LNCaP clone FGC (cell line): ENCODE data around the gene EMID1.

Source experiments
- DNase-seq: peaks from one replicate; pipeline ENCODE4 v3.0.0-alpha.2; 2011; ENCODE audit warnings: low read depth
- H3K4me3 ChIP-seq: 2 replicates; pipeline ENCODE4 v1.5.1; 2011; ENCODE audit warnings: mild to moderate bottlenecking, low read depth, low read length, control low read depth
- TF ChIP-seq, protein P1 (sequence below): IDR thresholded peaks from 2 replicates; pipeline ENCODE4 v1.5.1; 2012; ENCODE audit warnings: mild to moderate bottlenecking; ENCODE audit not compliant: control insufficient read depth, insufficient read depth; ENCODE audit errors: extremely low read depth

The EMID1 gene

GRCh38 chr22:29277927-29278326, 72.2 kb downstream of the EMID1 start:
- no peak overlapping the region for H3K4me3 ChIP-seq
- TF ChIP-seq, protein P1, sequence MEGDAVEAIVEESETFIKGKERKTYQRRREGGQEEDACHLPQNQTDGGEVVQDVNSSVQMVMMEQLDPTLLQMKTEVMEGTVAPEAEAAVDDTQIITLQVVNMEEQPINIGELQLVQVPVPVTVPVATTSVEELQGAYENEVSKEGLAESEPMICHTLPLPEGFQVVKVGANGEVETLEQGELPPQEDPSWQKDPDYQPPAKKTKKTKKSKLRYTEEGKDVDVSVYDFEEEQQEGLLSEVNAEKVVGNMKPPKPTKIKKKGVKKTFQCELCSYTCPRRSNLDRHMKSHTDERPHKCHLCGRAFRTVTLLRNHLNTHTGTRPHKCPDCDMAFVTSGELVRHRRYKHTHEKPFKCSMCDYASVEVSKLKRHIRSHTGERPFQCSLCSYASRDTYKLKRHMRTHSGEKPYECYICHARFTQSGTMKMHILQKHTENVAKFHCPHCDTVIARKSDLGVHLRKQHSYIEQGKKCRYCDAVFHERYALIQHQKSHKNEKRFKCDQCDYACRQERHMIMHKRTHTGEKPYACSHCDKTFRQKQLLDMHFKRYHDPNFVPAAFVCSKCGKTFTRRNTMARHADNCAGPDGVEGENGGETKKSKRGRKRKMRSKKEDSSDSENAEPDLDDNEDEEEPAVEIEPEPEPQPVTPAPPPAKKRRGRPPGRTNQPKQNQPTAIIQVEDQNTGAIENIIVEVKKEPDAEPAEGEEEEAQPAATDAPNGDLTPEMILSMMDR, result no peak
- DNase-seq, result no peak

DNA sequence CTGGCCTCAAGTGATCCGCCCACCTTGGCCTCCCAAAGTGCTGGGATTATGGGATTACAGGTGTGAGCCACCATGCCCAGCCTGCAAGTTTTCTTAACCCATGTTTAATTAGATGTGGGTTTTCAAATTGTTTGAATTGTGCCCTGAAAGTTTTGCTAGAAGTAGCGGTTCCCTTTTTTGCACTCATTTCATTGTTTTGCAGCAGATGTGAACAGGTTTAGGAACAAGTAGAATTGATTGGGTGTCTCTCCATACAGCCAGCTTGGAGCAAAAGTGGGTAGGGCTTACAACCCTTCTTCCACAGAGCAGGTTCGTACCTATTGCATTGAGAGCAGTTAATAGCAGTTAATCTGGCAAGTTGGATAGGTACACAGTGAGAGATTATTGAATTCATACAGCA, 78.5 kb downstream of the EMID1 start:
- TF ChIP-seq, protein P1, result no peak
- DNase-seq, result no peak
- H3K4me3 ChIP-seq, result no peak overlapping the region

DNA sequence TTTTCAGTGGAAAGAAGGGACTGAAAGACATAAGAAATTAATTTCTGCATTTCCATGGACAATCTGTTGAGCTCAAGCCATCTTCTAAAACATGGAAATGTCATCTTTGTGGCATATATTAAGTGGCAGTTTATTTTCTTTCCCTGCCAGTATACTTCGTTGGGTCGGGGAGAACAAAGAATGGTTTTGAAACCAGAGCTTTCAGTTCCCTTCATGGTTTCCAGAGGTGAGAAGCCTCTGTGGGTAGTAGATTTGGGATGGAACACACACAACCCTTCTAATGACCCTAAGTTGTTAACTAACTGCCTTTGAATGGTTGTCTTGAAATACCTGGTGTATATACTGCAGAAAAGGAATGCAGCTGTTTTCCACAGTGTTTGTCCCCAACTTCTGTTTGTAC, 83.1 kb downstream of the EMID1 start:
- DNase-seq, result no peak
- H3K4me3 ChIP-seq, result no peak overlapping the region
- TF ChIP-seq, protein P1, result no peak

DNA sequence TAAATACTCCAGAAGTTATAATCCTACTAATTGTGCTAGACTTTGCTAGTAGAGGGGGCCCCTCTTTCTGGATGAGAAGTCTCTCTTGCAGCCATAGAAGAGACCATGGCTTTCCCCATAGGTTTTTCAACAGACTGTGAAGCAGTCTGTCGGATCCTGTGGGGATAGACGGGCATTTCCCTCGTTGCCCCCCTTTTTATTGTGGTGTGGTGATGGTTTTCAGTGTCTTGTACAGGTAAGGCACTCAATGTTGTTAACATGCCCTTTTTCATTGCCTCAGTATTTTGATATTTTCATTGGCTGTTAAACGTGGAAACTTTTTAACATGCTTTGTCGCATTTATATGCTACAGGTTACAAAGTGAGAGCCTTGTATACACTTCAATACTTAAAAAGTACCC, 84.4 kb downstream of the EMID1 start:
- DNase-seq, result no peak
- no peak overlapping the region for H3K4me3 ChIP-seq
- TF ChIP-seq, protein P1, result no peak

- H3K4me3 ChIP-seq, result no peak overlapping the region
- no peak for DNase-seq
- TF ChIP-seq, protein P1, result 0 out of 2 replicates have a peak, but pooled peaks have one; percentile 0
Measured at GRCh38 chr22:29291215-29291614, 85.5 kb downstream of the EMID1 start.

- no peak for DNase-seq
- TF ChIP-seq, protein P1, result no peak
- H3K4me3 ChIP-seq, result no peak overlapping the region
Measured at GRCh38 chr22:29292379-29292778, 86.7 kb downstream of the EMID1 start.

DNA sequence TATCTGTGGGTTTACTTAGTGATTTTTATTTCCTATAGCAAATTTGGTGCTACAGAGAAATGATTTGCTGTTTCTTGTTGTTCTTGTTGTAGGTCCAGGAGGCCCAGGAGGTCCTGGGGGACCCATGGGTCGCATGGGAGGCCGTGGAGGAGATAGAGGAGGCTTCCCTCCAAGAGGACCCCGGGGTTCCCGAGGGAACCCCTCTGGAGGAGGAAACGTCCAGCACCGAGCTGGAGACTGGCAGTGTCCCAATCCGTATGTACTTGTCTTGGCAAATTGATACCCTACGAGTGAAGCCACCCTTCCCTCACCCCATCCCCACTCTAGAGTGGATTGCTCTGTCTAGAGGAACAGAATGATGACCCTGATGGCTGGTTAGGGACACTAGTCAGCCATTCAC, 92.9 kb downstream of the EMID1 start:
- TF ChIP-seq, protein P1, result no peak
- DNase-seq, result no peak
- no peak overlapping the region for H3K4me3 ChIP-seq
